ENCODE results near the gene AK9.
"Not testable (repeated sequence)": the region's sequence is repeated elsewhere in the genome, so short reads cannot be mapped to it uniquely, and the experiment has no call there.

The AK9 gene

DNA sequence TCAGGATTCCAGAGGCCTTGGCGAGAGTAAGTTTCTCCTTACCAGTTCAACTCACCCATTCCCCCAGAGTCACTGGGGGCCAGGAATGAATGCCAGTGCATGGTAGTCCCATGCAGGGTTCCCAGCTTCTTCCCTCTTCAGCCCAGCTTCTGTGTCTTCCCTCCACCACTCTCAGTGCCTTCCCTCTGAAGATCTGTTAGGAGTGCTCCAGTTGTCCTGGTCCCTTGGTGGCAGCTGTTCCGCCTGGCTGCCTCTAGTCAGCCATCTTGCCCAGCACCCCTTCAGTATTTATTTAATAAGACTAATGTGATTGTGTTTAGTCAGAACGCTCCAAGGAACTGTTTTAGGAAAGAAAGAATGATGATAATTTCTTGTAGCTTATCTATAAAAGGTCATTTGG lies 23.2 kb upstream of the AK9 start:
- no peaks in the 10 kb centered on the region for H3K9me3 Mint-ChIP-seq
- no peaks in the 10 kb centered on the region for H3K27me3 Mint-ChIP-seq
- peaks cover 16% of the 10 kb centered on the region for H3K4me1 Mint-ChIP-seq (ENCODE audit: low read depth)
- no peak for DNase-seq
- H3K4me3 Mint-ChIP-seq = no peak overlapping the region
- H3K27ac Mint-ChIP-seq = no peak overlapping the region
- H3K36me3 Mint-ChIP-seq (ENCODE audit: low read depth) = peaks cover 24% of the 10 kb centered on the region

DNA sequence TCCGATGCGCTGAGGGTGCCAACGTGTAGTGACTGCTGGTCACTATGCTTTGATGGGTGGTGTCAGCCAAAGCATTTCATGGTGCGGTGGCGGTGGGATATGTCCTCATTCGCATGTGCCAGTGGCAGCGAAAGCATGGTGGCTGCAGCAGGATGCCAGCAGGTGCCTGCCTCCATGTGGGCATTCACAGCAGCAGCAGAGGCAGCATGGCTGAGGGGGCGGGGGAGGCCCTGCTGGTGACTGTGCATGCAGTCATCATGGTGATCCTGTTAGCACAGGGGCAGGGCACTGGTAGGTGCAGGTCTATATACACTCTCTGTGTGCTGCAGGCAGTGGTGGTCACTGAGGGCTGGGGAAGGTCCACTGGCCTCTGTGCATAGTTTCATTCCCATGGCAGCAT lies 22.1 kb upstream of the AK9 start:
- Mint-ChIP-seq H3K9me3 (no peaks in the 10 kb centered on the region), H3K4me1 (ENCODE audit: low read depth) (peaks cover 16% of the 10 kb centered on the region), H3K4me3 (no peak overlapping the region), H3K36me3 (ENCODE audit: low read depth) (peaks cover 25% of the 10 kb centered on the region), H3K27ac (no peak overlapping the region), H3K27me3 (no peaks in the 10 kb centered on the region)
- DNase-seq = peak; percentile 36

DNA sequence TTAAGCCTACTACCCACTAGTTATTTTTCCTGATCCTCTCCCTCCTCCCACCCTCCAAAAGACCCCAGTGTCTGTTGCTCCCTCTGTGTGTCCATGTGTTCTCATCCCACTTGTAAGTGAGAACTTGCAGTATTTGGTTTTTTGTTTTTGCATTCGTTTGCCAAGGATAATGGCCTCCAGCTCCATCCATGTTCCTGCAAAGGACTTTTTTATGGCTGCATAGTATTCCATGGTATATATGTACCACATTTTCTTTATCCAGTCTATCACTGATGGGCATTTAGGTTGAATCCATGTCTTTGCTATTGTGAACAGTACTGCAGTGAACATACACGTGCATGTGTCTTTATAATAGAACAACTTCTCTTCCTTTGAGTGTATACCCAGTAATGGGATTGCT lies 17.1 kb upstream of the AK9 start:
- not testable (repeated sequence) for H3K9me3 Mint-ChIP-seq; H3K36me3 Mint-ChIP-seq (ENCODE audit: low read depth); H3K27me3 Mint-ChIP-seq; DNase-seq; H3K4me3 Mint-ChIP-seq; H3K27ac Mint-ChIP-seq
- peaks cover 26% of the 10 kb centered on the region for H3K4me1 Mint-ChIP-seq (ENCODE audit: low read depth)

DNA sequence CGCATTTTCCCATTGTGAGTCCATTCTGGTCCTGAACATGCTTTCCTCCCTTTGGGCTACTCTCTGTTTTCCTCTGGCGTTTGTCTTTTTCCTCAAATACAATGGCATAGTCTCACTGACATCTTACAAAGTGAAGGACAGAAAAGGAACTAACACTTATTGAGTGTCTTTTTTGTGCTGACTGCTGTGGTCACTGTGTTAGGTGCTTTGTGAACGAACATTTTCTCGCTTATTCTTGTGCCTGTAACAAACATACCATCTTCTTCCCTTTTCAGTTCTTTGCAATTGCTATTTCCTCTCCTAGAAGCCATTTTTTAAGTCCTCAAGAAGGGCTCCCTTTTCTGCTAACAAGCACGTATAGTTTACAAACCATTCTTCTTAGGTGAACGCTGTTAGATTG lies 15.5 kb upstream of the AK9 start:
- Mint-ChIP-seq H3K36me3 (ENCODE audit: low read depth) (peaks cover 4% of the 10 kb centered on the region), H3K27ac (peak overlapping the region; percentile 6), H3K4me3 (no peak overlapping the region), H3K27me3 (no peaks in the 10 kb centered on the region), H3K4me1 (ENCODE audit: low read depth) (peaks cover 20% of the 10 kb centered on the region), H3K9me3 (no peaks in the 10 kb centered on the region)
- DNase-seq = no peak

DNA sequence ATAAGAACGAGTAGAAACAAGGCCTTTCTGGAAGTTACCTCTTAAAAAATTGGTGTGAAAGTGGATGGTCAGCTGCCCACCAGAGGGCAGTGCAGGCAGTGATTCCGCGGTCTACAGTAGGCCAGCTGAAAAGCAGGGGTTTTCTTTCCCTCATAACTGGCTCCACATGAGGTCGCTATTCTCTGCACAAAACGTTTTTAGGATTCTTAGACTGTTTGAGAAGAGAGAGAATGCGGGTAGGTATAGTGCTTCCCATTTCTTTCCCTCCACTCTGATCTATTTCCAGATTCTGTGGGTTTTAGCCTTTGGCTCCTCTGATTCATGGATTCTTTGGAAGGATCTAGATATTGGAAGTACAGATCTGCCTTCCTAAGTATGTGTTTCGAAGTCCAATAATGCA lies 14.3 kb upstream of the AK9 start:
- H3K4me1 Mint-ChIP-seq (ENCODE audit: low read depth) = peaks cover 20% of the 10 kb centered on the region
- H3K27ac Mint-ChIP-seq = no peak overlapping the region
- peaks cover 4% of the 10 kb centered on the region for H3K36me3 Mint-ChIP-seq (ENCODE audit: low read depth)
- H3K4me3 Mint-ChIP-seq = no peak overlapping the region
- no peaks in the 10 kb centered on the region for H3K27me3 Mint-ChIP-seq
- peak; percentile 77 for DNase-seq
- H3K9me3 Mint-ChIP-seq = no peaks in the 10 kb centered on the region

DNA sequence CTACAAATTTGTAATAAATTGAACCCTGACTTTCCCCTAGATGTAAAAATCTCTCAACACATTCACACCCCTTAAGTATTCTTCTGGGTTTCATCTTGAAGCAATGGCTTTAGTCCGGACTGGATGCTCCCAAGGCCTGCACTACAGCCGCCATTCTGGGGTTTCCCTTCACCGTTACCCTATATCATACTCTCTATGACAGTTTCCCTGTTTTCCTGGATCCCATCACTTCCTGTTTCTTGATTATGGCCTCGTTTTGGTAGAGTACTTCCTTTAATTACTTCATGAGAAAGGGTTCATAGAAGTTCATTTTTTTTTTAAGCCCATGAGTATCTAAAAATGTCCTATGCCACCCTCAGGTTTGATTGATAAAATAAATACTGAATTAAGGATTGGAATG lies 11.8 kb upstream of the AK9 start:
- H3K36me3 Mint-ChIP-seq (ENCODE audit: low read depth) = peaks cover 2% of the 10 kb centered on the region
- no peak for DNase-seq
- no peak overlapping the region for H3K27ac Mint-ChIP-seq
- peaks cover 17% of the 10 kb centered on the region for H3K4me1 Mint-ChIP-seq (ENCODE audit: low read depth)
- H3K27me3 Mint-ChIP-seq = no peaks in the 10 kb centered on the region
- no peak overlapping the region for H3K4me3 Mint-ChIP-seq
- no peaks in the 10 kb centered on the region for H3K9me3 Mint-ChIP-seq

DNA sequence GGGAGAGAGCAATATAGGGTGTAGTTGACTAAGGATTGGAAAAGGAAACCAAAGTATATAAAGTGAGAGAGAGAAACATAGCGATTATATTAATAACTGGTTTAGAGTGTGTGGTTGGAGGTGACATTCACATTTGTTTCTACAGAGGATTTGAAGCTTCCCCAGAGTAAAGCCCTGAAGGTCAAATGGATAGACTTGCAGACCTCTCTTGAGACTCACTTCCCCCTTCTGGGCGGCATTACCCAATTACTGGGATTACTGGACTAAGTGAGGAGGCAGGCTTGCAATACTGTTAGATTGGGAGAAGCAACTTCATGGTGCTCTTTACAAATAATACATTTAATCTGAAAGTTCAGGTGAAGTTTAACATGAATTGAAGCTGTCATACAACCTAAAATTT lies 10.8 kb upstream of the AK9 start:
- Mint-ChIP-seq H3K9me3 (no peaks in the 10 kb centered on the region), H3K4me1 (ENCODE audit: low read depth) (peaks cover 17% of the 10 kb centered on the region), H3K27me3 (no peaks in the 10 kb centered on the region), H3K4me3 (no peak overlapping the region), H3K27ac (no peak overlapping the region), H3K36me3 (ENCODE audit: low read depth) (peaks cover 2% of the 10 kb centered on the region)
- no peak for DNase-seq

DNA sequence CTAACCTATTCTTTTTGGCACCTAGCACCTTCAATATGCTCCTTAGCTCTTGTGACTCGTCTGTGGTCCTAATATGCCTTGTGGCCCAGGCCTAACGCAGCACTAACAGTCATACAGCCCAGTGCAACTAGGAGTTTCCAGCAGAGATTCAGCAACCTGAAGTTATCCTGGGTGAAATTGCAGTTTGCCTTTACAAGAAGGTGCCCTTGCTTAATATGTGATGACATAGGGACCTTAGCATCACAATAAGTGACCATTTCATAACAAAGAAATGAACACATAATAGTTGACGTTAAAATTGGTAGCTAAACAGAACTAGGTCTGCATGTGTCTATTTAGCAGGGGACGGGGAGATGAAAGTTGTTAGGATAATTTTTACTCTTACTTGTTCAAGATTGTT lies 10.2 kb upstream of the AK9 start:
- Mint-ChIP-seq H3K4me3 (no peak overlapping the region), H3K36me3 (ENCODE audit: low read depth) (peaks cover 5% of the 10 kb centered on the region), H3K27ac (no peak overlapping the region), H3K27me3 (no peaks in the 10 kb centered on the region), H3K4me1 (ENCODE audit: low read depth) (peaks cover 12% of the 10 kb centered on the region), H3K9me3 (no peaks in the 10 kb centered on the region)
- DNase-seq = no peak

DNA sequence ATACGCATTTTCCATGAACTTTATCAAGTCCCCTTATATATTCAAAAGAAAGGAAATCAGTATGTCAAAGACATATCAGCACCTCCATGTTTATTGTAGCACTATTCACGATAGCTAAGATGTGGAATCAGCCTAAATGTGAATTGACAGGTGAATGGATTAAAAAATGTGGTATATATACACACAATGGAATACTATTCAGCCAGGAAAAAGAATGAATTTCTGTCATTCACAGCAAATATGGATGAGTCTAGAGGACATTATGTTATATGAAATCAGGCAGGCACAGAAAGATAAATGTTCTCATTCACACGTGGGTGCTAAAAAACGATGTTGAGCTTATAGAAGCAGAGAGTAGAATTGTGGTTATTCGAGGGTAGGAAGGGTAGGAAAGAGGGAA lies 5.4 kb upstream of the AK9 start:
- peaks cover 16% of the 10 kb centered on the region for H3K4me1 Mint-ChIP-seq (ENCODE audit: low read depth)
- DNase-seq = no peak
- H3K9me3 Mint-ChIP-seq = no peaks in the 10 kb centered on the region
- H3K27ac Mint-ChIP-seq = no peak overlapping the region
- no peak overlapping the region for H3K4me3 Mint-ChIP-seq
- no peaks in the 10 kb centered on the region for H3K27me3 Mint-ChIP-seq
- peaks cover 15% of the 10 kb centered on the region for H3K36me3 Mint-ChIP-seq (ENCODE audit: low read depth)

DNA sequence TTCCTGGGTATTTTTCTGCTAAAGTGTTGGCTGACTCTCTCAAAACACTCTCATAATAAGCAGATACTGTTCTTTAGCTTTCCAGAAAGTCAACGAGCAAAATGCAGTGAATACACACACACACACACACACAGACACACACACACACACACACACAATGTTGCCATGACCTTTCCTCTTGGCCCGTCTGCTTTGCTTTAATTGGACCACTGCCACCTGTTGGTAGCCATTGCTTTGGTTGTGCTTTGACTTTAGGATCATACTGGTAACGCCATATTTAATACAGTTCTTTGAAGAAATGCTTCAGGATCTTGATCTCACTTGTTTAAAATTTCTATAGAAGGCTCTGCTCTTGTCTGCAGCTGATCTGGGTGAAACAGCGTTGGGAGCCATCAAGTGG lies 4.5 kb upstream of the AK9 start:
- Mint-ChIP-seq H3K27me3 (no peaks in the 10 kb centered on the region), H3K4me1 (ENCODE audit: low read depth) (peaks cover 16% of the 10 kb centered on the region), H3K36me3 (ENCODE audit: low read depth) (peaks cover 21% of the 10 kb centered on the region), H3K27ac (no peak overlapping the region), H3K4me3 (no peak overlapping the region), H3K9me3 (no peaks in the 10 kb centered on the region)
- DNase-seq = no peak

DNA sequence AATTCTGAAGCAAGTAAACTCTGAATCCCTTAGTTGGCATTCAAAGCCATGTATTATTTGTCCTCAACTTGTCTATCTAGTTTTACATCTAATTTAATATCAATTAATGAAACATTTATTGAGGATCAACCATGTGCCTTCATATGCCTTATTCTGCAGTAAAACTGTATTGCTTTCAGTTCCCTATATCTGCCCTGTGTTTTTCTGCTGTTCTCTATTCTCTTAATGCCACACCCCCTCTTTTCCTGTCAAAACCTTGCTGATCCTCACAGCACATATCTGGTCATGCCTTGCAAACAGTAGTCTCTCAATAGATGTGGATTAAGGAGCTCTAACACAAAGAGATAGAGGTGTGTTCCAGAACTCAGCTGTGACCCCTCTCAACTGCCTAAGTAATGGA lies 2.1 kb upstream of the AK9 start:
- Mint-ChIP-seq H3K36me3 (ENCODE audit: low read depth) (peaks cover 19% of the 10 kb centered on the region), H3K9me3 (no peaks in the 10 kb centered on the region), H3K27me3 (no peaks in the 10 kb centered on the region), H3K4me3 (no peak overlapping the region), H3K27ac (no peak overlapping the region), H3K4me1 (ENCODE audit: low read depth) (peaks cover 24% of the 10 kb centered on the region)
- DNase-seq = no peak

DNA sequence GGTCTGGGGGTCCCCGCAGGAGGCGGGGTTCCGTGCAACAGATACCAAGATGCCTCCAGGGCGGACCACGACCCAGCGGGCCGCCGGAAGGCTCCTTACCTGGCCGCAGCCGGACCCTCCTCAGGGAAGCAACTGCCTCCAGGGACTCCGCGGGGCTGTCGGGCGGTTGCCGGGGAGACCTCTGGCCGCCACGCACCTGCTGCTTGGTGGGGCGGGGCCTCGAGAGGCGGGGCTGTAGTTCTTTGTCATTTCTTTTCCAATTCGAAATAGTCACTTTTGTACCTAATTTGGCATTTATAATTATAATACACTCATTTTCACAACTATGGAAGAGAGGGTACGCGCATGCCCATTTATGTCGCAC lies 647 bp downstream of the AK9 start:
- peaks cover 9% of the 10 kb centered on the region for H3K36me3 Mint-ChIP-seq (ENCODE audit: low read depth)
- peaks cover 43% of the 10 kb centered on the region for H3K4me1 Mint-ChIP-seq (ENCODE audit: low read depth)
- DNase-seq = peak; percentile 77
- H3K27me3 Mint-ChIP-seq = no peaks in the 10 kb centered on the region
- no peaks in the 10 kb centered on the region for H3K9me3 Mint-ChIP-seq
- peak overlapping the region; percentile 89 for H3K4me3 Mint-ChIP-seq
- H3K27ac Mint-ChIP-seq = peak overlapping the region; percentile 94

DNA sequence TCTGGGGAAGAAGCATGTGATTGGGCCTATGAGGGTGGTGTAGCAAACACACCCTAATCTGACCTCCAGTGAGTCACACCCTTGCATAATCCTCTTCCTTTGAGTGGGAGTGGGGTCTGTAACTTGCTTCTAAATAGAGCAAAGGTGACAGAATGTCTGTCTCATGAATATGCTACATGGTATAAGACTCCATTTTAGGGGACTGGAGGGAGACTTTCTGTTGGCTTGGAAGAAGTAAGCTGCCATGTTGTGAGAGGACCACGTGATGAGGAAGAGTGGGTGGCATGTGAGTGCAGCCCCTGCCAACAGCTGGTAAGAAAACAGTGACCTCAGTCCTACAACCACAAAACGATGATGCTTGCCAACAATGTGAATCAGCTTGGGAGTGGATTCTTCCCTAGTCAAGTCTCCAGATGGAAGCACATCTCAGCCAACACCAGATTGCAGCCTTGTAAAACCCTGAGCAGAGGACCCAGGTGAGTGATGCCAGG lies 3.7 kb downstream of the AK9 start:
- Mint-ChIP-seq H3K4me3 (no peak overlapping the region), H3K4me1 (ENCODE audit: low read depth) (peaks cover 35% of the 10 kb centered on the region), H3K27ac (peak overlapping the region; percentile 87), H3K9me3 (no peaks in the 10 kb centered on the region), H3K36me3 (ENCODE audit: low read depth) (peaks cover 7% of the 10 kb centered on the region), H3K27me3 (no peaks in the 10 kb centered on the region)
- no peak for DNase-seq

DNA sequence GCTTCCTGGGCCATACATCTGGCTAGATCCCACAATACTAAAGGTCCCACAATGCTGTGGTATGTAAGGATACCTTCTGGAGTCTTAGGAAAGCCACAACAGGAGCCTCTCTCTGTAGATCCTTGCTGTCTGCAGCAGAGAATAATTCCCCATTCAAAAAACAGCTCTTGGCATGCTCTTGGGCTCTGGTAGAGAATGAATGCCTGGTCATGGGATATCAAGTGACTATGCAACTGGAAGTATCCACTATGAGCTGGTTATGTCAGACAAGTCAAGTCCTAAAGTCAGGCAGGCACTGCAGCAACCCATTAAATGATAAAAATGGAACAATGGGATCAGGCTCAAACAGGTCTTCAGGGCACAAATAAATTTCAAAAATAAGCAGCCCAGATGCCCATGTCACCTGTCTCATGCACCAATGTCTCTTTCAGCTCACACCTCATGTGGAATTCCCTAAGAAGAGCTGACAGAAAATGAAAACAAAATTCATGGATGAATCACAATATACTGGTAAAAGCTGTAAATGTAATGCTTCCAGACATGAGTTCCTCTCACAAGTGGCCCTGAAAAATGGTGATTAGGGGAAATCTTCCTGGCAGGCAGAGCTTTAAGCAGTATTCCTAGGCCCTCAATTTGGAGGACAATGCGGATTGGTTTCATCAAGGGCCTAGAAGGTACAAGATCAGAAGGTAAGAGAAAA lies 4.3 kb downstream of the AK9 start:
- Mint-ChIP-seq H3K27ac (peak overlapping the region; percentile 87), H3K4me1 (ENCODE audit: low read depth) (peaks cover 32% of the 10 kb centered on the region), H3K27me3 (no peaks in the 10 kb centered on the region), H3K9me3 (no peaks in the 10 kb centered on the region), H3K36me3 (ENCODE audit: low read depth) (peaks cover 7% of the 10 kb centered on the region), H3K4me3 (no peak overlapping the region)
- no peak for DNase-seq

DNA sequence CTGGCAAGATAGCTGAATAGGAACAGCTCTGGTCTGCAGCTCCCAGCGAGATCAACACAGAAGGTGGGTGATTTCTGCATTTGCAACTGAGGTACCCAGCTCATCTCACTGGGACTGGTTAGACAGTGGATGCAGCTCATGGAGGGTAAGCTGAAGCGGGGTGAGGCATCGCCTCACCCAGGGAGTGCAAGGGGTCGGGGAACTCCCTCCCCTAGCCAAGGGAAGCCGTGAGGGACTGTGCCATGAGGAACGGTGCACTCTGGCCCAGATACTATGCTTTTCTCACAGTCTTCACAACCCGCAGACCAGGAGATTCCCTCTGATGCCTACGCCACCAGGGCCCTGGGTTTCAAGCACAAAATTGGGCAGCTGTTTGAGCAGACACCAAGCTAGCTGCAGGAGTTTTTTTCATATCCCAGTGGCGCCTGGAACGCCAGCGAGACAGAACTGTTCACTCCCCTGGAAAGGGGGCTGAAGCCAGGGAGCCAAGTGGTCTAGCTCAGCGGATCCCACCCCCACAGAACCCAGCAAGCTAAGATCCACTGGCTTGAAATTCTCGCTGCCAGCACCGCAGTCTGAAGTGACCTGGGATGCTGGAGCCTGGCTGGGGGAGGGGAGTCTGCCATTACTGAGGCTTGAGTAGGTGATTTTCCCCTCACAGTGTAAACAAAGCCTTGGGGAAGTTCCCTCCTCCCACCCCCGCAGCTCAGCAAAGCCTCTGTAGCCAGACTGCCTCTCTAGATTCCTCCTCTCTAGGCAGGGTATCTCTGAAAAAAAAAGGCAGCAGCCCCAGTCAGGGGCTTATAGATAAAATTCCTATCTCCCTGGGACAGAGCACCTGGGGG lies 12.1 kb downstream of the AK9 start:
- H3K4me3 Mint-ChIP-seq; DNase-seq; H3K9me3 Mint-ChIP-seq; H3K36me3 Mint-ChIP-seq (ENCODE audit: low read depth); H3K27me3 Mint-ChIP-seq: not testable (repeated sequence)
- H3K4me1 Mint-ChIP-seq (ENCODE audit: low read depth) = peaks cover 16% of the 10 kb centered on the region
- peak overlapping the region; percentile 18 for H3K27ac Mint-ChIP-seq
